Mucosa of stomach (tissue), 1 donor: ENCODE measurements around the gene TMEM178B.
"Not testable (repeated sequence)": the region's sequence is repeated elsewhere in the genome, so short reads cannot be mapped to it uniquely, and the experiment has no call there.

Experiments
- H3K27me3 ChIP-seq: one replicate; pipeline ENCODE4 v1.7.0; 2013; ENCODE audit warnings: mild to moderate bottlenecking, low read length; ENCODE audit not compliant: control insufficient read depth, insufficient read depth
- H3K36me3 ChIP-seq: one replicate; pipeline ENCODE4 v1.7.0; 2013; ENCODE audit warnings: low read length; ENCODE audit not compliant: control insufficient read depth, insufficient read depth
- H3K4me1 ChIP-seq: one replicate; pipeline ENCODE4 v1.7.0; 2013; ENCODE audit warnings: mild to moderate bottlenecking, low read length; ENCODE audit not compliant: control insufficient read depth, insufficient read depth
- H3K4me3 ChIP-seq: one replicate; pipeline ENCODE4 v1.7.0; 2013; ENCODE audit warnings: low read length
- H3K9ac ChIP-seq: one replicate; pipeline ENCODE4 v1.7.0; 2013; ENCODE audit warnings: mild to moderate bottlenecking, low read length, moderate library complexity
- H3K9me3 ChIP-seq: one replicate; pipeline ENCODE4 v1.7.0; 2013; ENCODE audit warnings: mild to moderate bottlenecking, low read length, moderate library complexity; ENCODE audit not compliant: control insufficient read depth
- donor health status: Pancreatic carcinoma.

The TMEM178B gene

DNA sequence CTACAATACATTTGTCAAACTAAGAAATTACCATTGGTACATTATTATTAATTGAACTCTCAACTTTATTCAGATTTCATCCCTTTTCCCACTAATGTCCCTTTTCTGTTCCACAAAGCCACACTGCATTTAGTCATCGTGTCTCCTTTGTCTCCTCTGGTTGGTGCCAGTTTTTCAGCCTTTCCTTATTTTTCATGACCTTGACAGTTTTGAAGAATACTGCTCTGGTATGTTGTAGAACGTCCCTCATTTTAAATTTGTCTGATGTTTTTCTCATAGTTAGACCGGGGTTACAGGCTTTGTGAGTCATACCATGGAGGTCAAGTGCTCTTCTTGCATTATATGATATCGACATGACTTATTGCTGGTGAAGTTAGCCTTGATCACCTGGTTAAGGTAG lies 304.0 kb downstream of the TMEM178B start:
- no peaks in the 10 kb centered on the region for H3K36me3 ChIP-seq
- H3K27me3 ChIP-seq: no peaks in the 10 kb centered on the region
- no peak overlapping the region for H3K9ac ChIP-seq
- H3K4me3 ChIP-seq: no peak overlapping the region
- no peaks in the 10 kb centered on the region for H3K4me1 ChIP-seq
- H3K9me3 ChIP-seq: no peaks in the 10 kb centered on the region

DNA sequence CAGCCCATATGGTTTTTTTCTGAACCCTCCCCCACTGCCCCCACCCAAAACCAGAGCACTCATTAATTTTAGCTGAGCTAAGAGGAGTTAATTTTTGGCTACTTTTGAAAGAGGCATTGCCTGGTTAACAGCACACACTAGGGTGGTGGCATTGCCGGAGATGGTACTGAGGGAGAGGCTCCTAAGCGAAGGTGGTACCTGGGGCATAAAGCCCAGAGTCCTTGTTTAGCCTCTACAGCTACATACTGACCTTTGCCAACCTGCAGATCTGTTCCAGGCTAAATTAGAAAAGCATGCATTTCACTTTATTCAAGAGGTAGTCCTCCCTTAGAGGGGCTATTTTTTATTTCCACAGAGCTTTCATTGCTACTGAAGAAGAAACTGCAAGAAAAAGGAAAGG lies 304.5 kb downstream of the TMEM178B start:
- Histone ChIP-seq H3K36me3 (no peaks in the 10 kb centered on the region), H3K9me3 (no peaks in the 10 kb centered on the region), H3K27me3 (no peaks in the 10 kb centered on the region), H3K4me1 (no peaks in the 10 kb centered on the region), H3K9ac (no peak overlapping the region), H3K4me3 (no peak overlapping the region)

DNA sequence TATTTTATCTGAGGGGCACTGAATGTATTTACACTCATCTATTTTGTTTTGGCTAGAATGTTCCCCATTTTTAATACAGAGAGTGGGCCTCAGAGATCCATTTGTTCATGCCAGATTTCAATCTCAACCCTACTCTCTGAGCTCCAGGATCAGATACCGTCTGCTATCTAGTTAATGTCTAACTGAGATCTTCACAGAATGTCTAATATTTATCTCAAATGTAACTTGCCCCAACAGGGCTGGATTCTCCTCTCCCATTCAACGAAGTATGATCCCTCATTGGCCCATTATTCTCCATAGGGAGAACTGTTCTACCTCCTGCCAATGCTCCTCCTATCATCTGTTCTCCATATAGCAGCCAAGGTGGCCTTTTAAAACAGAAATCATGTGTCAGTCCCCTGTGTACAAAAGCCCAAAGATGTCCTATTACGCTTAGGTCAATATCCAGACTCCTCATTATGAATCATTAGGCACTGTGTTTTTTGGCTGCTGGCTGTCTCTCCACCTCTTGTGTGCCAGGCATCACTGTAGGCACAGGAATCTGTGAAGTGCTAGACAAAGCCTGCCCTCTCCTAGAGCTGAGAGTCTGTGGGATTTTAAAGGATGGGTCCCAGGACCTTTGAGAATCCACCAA lies 308.0 kb downstream of the TMEM178B start:
- Histone ChIP-seq H3K9ac (no peak overlapping the region), H3K27me3 (no peaks in the 10 kb centered on the region), H3K4me3 (no peak overlapping the region)

DNA sequence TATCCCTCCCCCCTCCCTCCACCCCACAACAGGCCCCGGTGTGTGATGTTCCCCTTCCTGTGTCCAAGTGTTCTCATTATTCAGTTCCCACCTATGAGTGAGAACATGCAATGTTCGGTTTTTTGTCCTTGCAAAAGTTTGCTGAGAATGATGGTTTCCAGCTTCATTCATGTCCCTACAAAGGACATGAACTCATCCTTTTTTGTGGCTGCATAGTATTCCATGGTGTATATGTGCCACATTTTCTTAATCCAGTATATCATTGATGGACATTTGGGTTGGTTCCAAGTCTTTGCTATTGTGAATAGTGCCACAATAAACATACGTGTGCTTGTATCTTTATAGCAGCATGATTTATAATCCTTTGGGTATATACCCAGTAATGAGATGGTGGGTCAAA lies 309.5 kb downstream of the TMEM178B start:
- not testable (repeated sequence) for H3K4me1 ChIP-seq, H3K9ac ChIP-seq, H3K9me3 ChIP-seq, H3K4me3 ChIP-seq, H3K27me3 ChIP-seq, H3K36me3 ChIP-seq

More for the DNA sequence above, 308.0 kb downstream of the TMEM178B start:
- no peaks in the 10 kb centered on the region for H3K9me3 ChIP-seq
- H3K36me3 ChIP-seq: no peaks in the 10 kb centered on the region
- H3K4me1 ChIP-seq: no peaks in the 10 kb centered on the region

DNA sequence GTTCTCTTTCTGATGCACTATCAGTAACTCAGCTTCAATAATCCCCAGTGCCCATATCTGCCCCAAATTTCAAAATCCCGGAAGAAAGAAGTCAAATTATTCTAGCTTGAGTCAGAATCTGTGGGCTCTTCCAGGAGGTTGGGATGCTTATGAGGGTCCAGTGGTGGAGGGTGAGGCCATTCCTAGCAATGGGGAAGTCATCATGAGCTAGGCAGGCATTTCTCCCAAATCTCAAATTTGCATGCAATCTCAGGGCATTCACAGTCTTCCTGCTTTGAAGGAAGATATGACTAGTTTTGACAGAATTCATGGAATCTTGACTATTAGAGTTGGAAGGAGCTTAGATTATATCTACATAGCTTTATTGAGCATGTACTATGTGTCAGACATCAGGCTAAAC lies 313.0 kb downstream of the TMEM178B start:
- Histone ChIP-seq H3K36me3 (no peaks in the 10 kb centered on the region), H3K9ac (no peak overlapping the region), H3K4me3 (no peak overlapping the region), H3K4me1 (no peaks in the 10 kb centered on the region), H3K27me3 (no peaks in the 10 kb centered on the region), H3K9me3 (no peaks in the 10 kb centered on the region)

DNA sequence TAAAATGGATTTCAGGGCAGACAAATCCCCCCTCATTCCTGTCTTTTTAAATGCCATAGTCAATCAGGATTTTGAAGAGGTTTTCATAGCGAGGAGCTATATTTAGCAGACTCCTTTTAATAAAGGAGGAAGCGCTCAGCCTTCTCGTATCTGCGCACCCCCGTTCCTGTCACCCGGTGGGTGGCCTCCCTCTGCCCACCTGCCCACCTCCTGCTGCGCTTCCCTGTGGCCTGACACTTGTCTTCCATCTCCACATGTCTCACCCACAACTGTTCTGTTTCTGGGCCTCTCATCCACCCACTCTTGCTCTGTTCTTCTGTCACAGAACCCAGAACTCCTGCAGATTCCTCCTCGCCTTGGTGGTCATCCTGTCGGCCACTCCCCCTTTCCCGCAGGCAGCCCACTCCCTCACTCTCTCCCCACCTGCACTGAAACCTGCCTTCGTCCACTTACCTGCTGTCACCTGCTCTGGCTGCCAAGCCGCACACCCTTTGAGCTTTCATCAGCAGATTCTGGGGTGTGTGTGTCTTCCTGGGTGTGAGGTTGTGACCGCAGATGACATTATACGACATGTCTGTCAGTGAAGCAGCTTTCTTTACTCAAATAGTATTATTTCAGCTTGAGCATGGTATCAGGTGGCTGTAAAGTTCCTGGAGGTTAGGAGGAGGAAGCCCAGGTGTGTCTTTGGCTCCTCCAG lies 313.8 kb downstream of the TMEM178B start:
- Histone ChIP-seq H3K36me3 (no peaks in the 10 kb centered on the region), H3K9ac (no peak overlapping the region), H3K27me3 (no peaks in the 10 kb centered on the region), H3K4me3 (no peak overlapping the region), H3K9me3 (no peaks in the 10 kb centered on the region), H3K4me1 (no peaks in the 10 kb centered on the region)

DNA sequence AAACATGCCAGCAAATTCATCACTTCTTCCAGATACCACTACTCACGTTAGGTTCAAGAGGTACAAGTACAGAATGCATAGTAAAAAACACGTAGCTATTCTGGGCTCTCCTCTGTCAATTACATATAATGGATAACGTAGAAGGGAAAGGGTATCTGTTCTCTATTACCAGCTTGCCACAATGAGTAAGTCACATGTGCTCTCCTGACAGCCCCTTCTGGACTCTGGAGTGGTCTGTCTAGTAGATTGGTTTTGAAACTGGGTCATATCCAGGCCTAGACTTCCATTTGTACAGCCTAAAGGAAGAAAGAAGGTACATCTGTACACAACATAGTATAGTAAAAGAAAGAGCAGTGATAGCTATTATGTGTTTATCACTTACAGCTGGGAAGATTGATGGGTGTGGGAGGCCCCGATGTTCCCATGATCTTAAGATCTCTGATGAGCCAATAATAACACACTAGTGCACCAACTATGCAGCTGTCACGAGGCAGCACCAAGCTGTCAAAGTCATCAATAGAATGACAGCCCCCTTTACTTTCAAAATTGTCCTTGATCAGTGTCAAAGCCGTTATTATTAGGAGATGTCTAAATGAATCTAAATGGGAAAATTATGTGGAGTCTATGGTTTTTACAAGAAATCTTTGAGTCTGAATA lies 315.4 kb downstream of the TMEM178B start:
- H3K36me3 ChIP-seq: no peaks in the 10 kb centered on the region
- H3K9me3 ChIP-seq: no peaks in the 10 kb centered on the region
- no peaks in the 10 kb centered on the region for H3K27me3 ChIP-seq
- H3K4me3 ChIP-seq: no peak overlapping the region
- H3K4me1 ChIP-seq: no peaks in the 10 kb centered on the region
- H3K9ac ChIP-seq: no peak overlapping the region

DNA sequence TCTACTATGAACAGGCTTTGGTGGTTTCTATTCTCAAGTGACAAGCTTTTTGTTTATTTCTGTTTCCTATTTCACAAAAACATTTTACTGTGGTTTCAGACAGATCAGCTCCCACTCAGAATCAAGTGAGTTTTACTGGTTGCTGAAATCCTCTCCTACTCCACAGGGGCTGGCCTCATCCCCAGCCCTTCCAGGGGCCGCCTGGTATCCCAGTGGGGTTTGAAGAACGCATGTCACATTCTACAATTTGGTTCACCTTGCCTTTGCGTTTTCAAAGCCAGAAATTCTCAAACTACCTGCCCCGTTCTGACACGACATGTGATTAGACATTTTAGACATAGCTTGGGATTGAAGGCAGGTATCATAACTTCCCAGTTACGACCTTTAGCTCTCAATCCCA lies 316.5 kb downstream of the TMEM178B start:
- Histone ChIP-seq H3K4me3 (no peak overlapping the region), H3K27me3 (no peaks in the 10 kb centered on the region), H3K9me3 (no peaks in the 10 kb centered on the region)

DNA sequence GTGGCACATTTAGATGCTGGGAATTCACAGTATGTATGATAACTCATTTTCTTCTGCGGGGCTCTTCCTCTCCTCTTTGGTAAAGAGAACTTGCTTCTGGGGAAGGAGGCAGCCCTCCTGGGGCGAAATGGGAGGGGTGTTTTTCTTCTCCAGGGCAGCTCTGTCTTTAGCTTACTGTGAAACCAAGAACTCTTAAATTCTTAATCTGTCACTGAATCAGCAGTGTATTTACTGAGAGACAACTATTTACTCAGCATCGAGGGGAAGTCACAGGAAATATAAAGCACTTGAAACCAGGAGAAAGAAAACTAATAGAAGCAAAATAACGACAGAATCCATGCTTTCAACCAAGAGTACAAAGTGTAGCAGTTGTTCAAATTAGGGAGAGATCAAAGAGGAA lies 319.2 kb downstream of the TMEM178B start:
- Histone ChIP-seq H3K36me3 (no peaks in the 10 kb centered on the region), H3K9ac (no peak overlapping the region), H3K4me1 (no peaks in the 10 kb centered on the region), H3K9me3 (no peaks in the 10 kb centered on the region), H3K4me3 (no peak overlapping the region), H3K27me3 (no peaks in the 10 kb centered on the region)

More for the DNA sequence above, 316.5 kb downstream of the TMEM178B start:
- no peaks in the 10 kb centered on the region for H3K4me1 ChIP-seq
- no peak overlapping the region for H3K9ac ChIP-seq
- H3K36me3 ChIP-seq: no peaks in the 10 kb centered on the region

DNA sequence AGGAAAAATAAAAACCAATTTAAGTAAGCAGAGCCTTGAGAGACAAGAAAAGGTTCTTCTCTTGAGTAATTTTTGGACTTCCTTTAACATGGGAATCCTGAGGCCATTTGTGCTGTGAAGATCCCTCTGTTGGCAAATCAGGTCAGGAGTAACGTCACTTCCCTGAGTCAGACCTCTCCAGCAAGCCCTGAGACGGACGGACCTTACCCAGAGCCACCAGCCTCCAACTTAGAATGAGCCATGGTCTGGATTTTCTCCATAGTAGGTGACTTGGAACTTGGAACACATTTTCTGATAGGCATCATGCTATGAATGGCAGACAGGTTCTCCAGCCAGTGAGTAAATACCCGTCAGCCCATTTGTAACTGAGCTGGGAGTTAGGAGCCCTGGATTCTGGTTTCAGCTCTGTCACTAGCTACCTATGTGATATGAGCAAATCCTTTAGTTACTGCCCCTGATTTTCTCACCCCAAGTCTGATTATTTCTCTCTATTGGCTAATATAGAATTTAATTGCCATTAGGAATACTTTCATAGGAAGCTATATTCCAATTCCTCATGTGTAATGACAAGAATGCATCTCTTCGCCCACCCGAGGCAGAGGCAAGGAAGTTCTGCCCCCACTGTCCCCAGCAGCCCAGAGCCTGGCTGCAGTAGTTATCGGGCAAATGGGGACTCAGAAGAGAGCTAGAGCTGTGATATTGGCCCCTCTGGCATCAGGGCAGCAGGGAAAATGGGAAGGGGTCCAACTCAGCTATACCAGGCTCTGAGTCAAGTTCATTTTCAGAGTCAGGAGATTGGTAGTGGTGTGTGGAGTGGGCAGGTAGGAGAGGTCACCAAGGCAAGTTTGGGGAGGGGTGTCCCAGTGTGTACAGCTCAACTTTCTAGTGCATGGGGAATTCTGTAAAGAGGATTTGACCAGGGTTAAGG lies 323.6 kb downstream of the TMEM178B start:
- no peaks in the 10 kb centered on the region for H3K36me3 ChIP-seq
- H3K9me3 ChIP-seq: no peaks in the 10 kb centered on the region
- no peaks in the 10 kb centered on the region for H3K27me3 ChIP-seq
- H3K9ac ChIP-seq: no peak overlapping the region
- H3K4me1 ChIP-seq: no peaks in the 10 kb centered on the region
- H3K4me3 ChIP-seq: no peak overlapping the region

DNA sequence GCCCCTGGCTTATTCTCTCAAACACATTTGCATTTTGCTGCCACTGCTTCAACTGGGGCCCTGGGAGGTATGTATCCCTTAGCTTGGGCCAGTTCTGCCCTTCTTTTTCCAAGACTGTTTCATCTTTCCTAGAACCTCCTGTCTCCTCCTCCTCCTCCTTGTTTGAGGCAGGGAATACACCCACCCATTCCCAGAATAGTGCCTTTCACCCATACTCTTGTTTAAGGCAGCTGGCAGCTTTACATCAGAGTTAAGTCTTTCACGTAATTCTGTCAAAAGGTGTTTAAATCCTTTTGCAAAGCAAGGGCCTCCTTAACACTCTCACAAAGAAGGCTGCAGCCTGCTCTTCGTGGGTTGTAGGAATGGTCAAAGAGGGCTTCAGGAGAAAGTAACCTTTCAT lies 326.5 kb downstream of the TMEM178B start:
- Histone ChIP-seq H3K4me1 (no peaks in the 10 kb centered on the region), H3K4me3 (no peak overlapping the region), H3K36me3 (no peaks in the 10 kb centered on the region), H3K27me3 (no peaks in the 10 kb centered on the region), H3K9me3 (no peaks in the 10 kb centered on the region), H3K9ac (no peak overlapping the region)
